Measurements from ENCODE around the gene THEMIS.

Gene THEMIS

DNA sequence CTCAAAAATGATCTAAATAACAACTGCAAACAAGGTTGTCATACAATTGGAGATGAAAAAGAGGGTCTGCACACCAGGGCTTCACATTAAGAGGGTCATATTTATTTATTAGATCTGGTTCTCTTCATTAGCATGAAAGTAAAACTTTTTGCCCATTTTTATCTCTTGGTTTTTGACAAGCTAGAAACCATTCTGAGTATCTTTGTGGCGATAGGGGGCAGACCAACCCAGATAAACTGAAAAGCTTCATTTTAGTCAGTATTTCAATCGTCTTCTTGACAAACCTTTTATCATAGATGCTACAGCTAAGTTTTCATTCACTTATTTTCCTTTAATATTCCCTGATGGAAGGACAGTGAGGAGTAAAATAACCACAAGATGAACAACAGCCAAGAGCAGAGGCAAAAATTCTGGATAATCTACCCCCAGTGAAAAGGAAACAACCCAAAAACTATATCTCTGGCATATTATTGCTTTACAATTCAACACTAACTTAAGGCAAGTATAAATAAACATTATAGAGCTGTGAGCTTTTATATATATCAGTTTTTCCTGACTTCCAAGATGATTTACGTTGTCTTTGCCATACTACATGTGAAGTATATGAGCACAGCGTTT lies 45.2 kb downstream of the THEMIS start:
- H3K27me3 ChIP-seq (ENCODE audit: control insufficient read depth, insufficient read depth, low read length): no peaks in the 10 kb centered on the region
- H3K4me3 ChIP-seq (ENCODE audit: low read depth, low read length): no peak overlapping the region
- no peaks in the 10 kb centered on the region for H3K9me3 ChIP-seq (ENCODE audit: control insufficient read depth, insufficient read depth, low read length)
- H3K4me1 ChIP-seq (ENCODE audit: control insufficient read depth, insufficient read depth, low read length): no peaks in the 10 kb centered on the region
- H3K9ac ChIP-seq (ENCODE audit: low read depth, low read length): no peak overlapping the region
- H3K36me3 ChIP-seq (ENCODE audit: control insufficient read depth, insufficient read depth, low read length): no peaks in the 10 kb centered on the region

GRCh38 chr6:127854009-127854408 lies 46.8 kb downstream of the THEMIS start:
- H3K4me1 ChIP-seq (ENCODE audit: control insufficient read depth, insufficient read depth, low read length): no peaks in the 10 kb centered on the region

DNA sequence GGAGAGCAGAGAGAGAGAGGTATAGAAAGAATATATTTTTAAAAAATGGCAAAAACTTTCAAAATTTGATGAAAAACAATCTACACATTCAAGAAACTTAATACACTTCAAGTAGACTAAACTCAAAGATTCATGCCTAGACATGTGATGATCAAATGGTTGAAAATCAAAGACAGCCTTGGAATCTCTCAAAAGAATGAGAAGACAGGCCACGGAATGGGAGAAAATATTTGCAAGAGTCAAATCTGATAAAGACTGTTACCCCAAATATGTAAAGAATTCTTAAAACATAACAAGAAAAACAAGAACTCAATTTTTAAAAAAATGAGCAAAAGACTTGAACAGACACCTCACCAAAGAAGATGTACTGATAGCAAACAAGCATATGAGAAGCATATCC lies 49.7 kb downstream of the THEMIS start:
- Histone ChIP-seq H3K4me3 (ENCODE audit: low read depth, low read length) (no peak overlapping the region), H3K9me3 (ENCODE audit: control insufficient read depth, insufficient read depth, low read length) (no peaks in the 10 kb centered on the region), H3K9ac (ENCODE audit: low read depth, low read length) (no peak overlapping the region), H3K4me1 (ENCODE audit: control insufficient read depth, insufficient read depth, low read length) (no peaks in the 10 kb centered on the region), H3K27me3 (ENCODE audit: control insufficient read depth, insufficient read depth, low read length) (no peaks in the 10 kb centered on the region), H3K36me3 (ENCODE audit: control insufficient read depth, insufficient read depth, low read length) (no peaks in the 10 kb centered on the region)

More at GRCh38 chr6:127854009-127854408, 46.8 kb downstream of the THEMIS start:
- Histone ChIP-seq H3K4me3 (ENCODE audit: low read depth, low read length) (no peak overlapping the region), H3K36me3 (ENCODE audit: control insufficient read depth, insufficient read depth, low read length) (no peaks in the 10 kb centered on the region), H3K9me3 (ENCODE audit: control insufficient read depth, insufficient read depth, low read length) (no peaks in the 10 kb centered on the region), H3K27me3 (ENCODE audit: control insufficient read depth, insufficient read depth, low read length) (no peaks in the 10 kb centered on the region), H3K9ac (ENCODE audit: low read depth, low read length) (no peak overlapping the region)

DNA sequence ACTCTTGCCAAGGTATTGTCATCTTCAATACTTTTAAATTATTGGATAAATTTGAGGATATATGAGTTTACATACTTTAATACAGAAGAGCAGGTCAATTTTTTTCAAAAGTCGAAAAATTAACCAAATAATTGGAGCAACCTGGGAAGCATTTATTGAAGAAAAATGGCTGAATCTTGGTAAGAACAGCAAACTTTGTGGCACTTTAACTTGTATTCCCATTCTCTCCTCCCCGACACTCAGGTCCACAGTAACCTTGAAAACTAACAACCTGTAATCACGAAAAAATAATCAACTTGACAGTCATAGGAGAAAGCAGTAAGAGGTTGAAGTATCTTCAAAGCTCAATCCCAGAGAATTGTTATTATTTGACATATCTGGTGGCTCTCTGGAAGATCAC lies 55.6 kb downstream of the THEMIS start:
- Histone ChIP-seq H3K9me3 (ENCODE audit: control insufficient read depth, insufficient read depth, low read length) (no peaks in the 10 kb centered on the region), H3K4me1 (ENCODE audit: control insufficient read depth, insufficient read depth, low read length) (no peaks in the 10 kb centered on the region), H3K9ac (ENCODE audit: low read depth, low read length) (no peak overlapping the region), H3K4me3 (ENCODE audit: low read depth, low read length) (no peak overlapping the region), H3K36me3 (ENCODE audit: control insufficient read depth, insufficient read depth, low read length) (no peaks in the 10 kb centered on the region), H3K27me3 (ENCODE audit: control insufficient read depth, insufficient read depth, low read length) (no peaks in the 10 kb centered on the region)

DNA sequence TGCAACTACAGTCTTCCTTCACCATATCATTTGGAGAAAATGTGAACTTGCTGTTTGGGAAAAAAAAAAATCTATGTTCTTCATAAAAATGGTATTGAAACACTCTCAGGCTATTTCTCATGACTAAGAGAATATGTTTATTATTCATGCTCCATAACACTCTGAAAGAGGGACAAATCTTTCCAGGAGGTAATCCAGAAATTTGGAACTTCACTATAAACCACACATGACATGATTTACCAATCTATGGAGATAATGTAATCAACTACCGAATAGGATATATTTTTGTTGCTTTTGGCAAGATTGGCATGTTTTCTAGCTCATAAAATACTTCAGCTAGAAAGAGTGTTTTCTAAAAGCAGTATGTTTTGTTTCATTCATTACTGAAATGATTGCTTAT lies 56.3 kb downstream of the THEMIS start:
- Histone ChIP-seq H3K4me3 (ENCODE audit: low read depth, low read length) (no peak overlapping the region), H3K9me3 (ENCODE audit: control insufficient read depth, insufficient read depth, low read length) (no peaks in the 10 kb centered on the region), H3K27me3 (ENCODE audit: control insufficient read depth, insufficient read depth, low read length) (no peaks in the 10 kb centered on the region), H3K36me3 (ENCODE audit: control insufficient read depth, insufficient read depth, low read length) (no peaks in the 10 kb centered on the region), H3K4me1 (ENCODE audit: control insufficient read depth, insufficient read depth, low read length) (no peaks in the 10 kb centered on the region), H3K9ac (ENCODE audit: low read depth, low read length) (no peak overlapping the region)

- no peaks in the 10 kb centered on the region for H3K27me3 ChIP-seq (ENCODE audit: control insufficient read depth, insufficient read depth, low read length)
- H3K4me3 ChIP-seq (ENCODE audit: low read depth, low read length): no peak overlapping the region
- H3K4me1 ChIP-seq (ENCODE audit: control insufficient read depth, insufficient read depth, low read length): no peaks in the 10 kb centered on the region
- H3K9ac ChIP-seq (ENCODE audit: low read depth, low read length): no peak overlapping the region
- H3K9me3 ChIP-seq (ENCODE audit: control insufficient read depth, insufficient read depth, low read length): no peaks in the 10 kb centered on the region
- no peaks in the 10 kb centered on the region for H3K36me3 ChIP-seq (ENCODE audit: control insufficient read depth, insufficient read depth, low read length)
These were observed 57.3 kb downstream of the THEMIS start for GRCh38 chr6:127843582-127843981.

DNA sequence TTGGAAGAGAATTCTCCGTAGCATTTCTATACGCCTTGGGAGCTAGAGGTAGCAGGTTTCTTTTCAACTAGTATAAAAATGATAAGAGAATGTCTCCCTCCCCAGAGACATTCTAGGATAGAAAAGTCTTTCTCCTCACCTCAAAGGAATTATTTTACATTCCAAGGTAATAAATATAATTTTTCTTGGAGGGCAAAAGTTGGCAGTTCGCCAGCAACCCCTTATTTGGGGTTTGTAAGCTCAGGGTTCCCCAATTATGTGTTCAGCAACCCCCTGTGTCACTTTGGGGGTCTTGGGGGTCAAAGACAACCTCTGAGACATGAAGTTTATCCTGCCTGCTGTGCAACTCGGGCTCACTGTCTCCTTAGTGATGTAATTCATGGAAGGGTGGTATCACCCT lies 58.3 kb downstream of the THEMIS start:
- no peaks in the 10 kb centered on the region for H3K36me3 ChIP-seq (ENCODE audit: control insufficient read depth, insufficient read depth, low read length)
- no peaks in the 10 kb centered on the region for H3K27me3 ChIP-seq (ENCODE audit: control insufficient read depth, insufficient read depth, low read length)
- H3K4me3 ChIP-seq (ENCODE audit: low read depth, low read length): no peak overlapping the region

DNA sequence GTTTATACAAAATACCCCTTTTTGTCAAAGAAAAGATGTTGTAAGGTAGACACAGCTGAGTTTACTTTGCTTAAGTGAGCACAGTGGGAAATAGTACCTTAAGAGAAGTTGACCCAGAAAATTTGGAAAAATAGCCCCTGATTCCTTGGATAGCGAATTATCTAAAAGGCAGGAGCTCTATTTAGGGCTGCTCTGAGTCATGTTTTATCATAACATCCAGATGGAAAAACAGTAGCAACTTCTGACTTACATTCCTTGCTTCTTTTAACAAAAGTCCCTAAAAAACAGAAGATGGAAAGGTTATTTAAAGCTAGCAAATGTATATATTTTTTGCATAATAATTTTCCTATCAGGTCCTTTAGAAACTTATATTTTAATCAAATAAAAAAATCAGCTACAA lies 59.0 kb downstream of the THEMIS start:
- Histone ChIP-seq H3K9ac (ENCODE audit: low read depth, low read length) (no peak overlapping the region), H3K27me3 (ENCODE audit: control insufficient read depth, insufficient read depth, low read length) (no peaks in the 10 kb centered on the region), H3K9me3 (ENCODE audit: control insufficient read depth, insufficient read depth, low read length) (no peaks in the 10 kb centered on the region), H3K4me1 (ENCODE audit: control insufficient read depth, insufficient read depth, low read length) (no peaks in the 10 kb centered on the region), H3K4me3 (ENCODE audit: low read depth, low read length) (no peak overlapping the region), H3K36me3 (ENCODE audit: control insufficient read depth, insufficient read depth, low read length) (no peaks in the 10 kb centered on the region)

More for the DNA sequence above, 58.3 kb downstream of the THEMIS start:
- H3K4me1 ChIP-seq (ENCODE audit: control insufficient read depth, insufficient read depth, low read length): no peaks in the 10 kb centered on the region
- H3K9me3 ChIP-seq (ENCODE audit: control insufficient read depth, insufficient read depth, low read length): no peaks in the 10 kb centered on the region
- no peak overlapping the region for H3K9ac ChIP-seq (ENCODE audit: low read depth, low read length)

GRCh38 chr6:127834136-127834535 lies 66.7 kb downstream of the THEMIS start:
- Histone ChIP-seq H3K36me3 (ENCODE audit: control insufficient read depth, insufficient read depth, low read length) (no peaks in the 10 kb centered on the region), H3K4me3 (ENCODE audit: low read depth, low read length) (no peak overlapping the region), H3K9ac (ENCODE audit: low read depth, low read length) (no peak overlapping the region), H3K4me1 (ENCODE audit: control insufficient read depth, insufficient read depth, low read length) (no peaks in the 10 kb centered on the region), H3K9me3 (ENCODE audit: control insufficient read depth, insufficient read depth, low read length) (no peaks in the 10 kb centered on the region), H3K27me3 (ENCODE audit: control insufficient read depth, insufficient read depth, low read length) (no peaks in the 10 kb centered on the region)

DNA sequence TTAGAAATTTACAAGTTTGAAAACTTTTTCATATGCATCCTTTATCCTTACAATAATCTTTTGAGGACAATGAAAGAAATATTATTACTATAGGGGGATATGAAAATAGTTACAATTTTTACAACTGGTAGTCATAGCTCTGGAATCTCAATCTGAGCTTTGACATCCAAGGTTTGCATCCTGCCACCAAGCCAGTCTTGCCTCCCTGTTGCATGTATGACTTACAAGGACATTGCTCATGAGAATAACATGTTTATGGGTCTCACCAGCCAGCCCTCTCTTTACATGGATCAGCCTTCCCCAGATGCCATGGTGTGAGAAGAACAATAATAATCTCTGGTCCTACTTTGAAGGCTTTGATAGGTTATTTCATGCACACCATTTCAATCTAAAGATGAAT lies 67.5 kb downstream of the THEMIS start:
- no peak overlapping the region for H3K9ac ChIP-seq (ENCODE audit: low read depth, low read length)
- no peaks in the 10 kb centered on the region for H3K36me3 ChIP-seq (ENCODE audit: control insufficient read depth, insufficient read depth, low read length)
- no peaks in the 10 kb centered on the region for H3K9me3 ChIP-seq (ENCODE audit: control insufficient read depth, insufficient read depth, low read length)
- H3K4me3 ChIP-seq (ENCODE audit: low read depth, low read length): no peak overlapping the region
- H3K4me1 ChIP-seq (ENCODE audit: control insufficient read depth, insufficient read depth, low read length): no peaks in the 10 kb centered on the region
- no peaks in the 10 kb centered on the region for H3K27me3 ChIP-seq (ENCODE audit: control insufficient read depth, insufficient read depth, low read length)

- no peaks in the 10 kb centered on the region for H3K36me3 ChIP-seq (ENCODE audit: control insufficient read depth, insufficient read depth, low read length)
- no peaks in the 10 kb centered on the region for H3K27me3 ChIP-seq (ENCODE audit: control insufficient read depth, insufficient read depth, low read length)
- H3K9me3 ChIP-seq (ENCODE audit: control insufficient read depth, insufficient read depth, low read length): no peaks in the 10 kb centered on the region
- H3K9ac ChIP-seq (ENCODE audit: low read depth, low read length): no peak overlapping the region
- H3K4me1 ChIP-seq (ENCODE audit: control insufficient read depth, insufficient read depth, low read length): no peaks in the 10 kb centered on the region
- H3K4me3 ChIP-seq (ENCODE audit: low read depth, low read length): no peak overlapping the region
These were observed 68.5 kb downstream of the THEMIS start for GRCh38 chr6:127832381-127832780.

DNA sequence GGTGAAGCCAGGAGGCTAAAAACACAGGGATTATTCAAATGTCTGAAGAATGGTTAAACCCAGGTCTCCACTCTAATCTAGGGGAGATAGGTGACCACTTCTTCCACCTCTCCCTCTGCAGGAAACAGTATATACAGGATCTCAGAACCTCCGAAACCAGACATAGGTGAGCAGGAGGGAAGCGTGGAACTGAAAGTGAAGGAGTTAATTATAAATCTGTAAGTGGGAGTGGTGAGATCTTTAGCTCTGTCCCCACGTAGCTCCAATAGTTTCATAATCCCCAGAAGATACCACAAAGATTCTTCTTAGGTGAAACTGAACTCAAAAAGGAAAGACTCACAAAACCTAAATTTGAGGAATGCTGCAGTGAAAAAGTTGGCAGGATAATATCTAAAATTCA lies 76.8 kb downstream of the THEMIS start:
- H3K9ac ChIP-seq (ENCODE audit: low read depth, low read length): no peak overlapping the region
- no peaks in the 10 kb centered on the region for H3K27me3 ChIP-seq (ENCODE audit: control insufficient read depth, insufficient read depth, low read length)
- H3K9me3 ChIP-seq (ENCODE audit: control insufficient read depth, insufficient read depth, low read length): no peaks in the 10 kb centered on the region
- H3K36me3 ChIP-seq (ENCODE audit: control insufficient read depth, insufficient read depth, low read length): no peaks in the 10 kb centered on the region
- no peaks in the 10 kb centered on the region for H3K4me1 ChIP-seq (ENCODE audit: control insufficient read depth, insufficient read depth, low read length)
- H3K4me3 ChIP-seq (ENCODE audit: low read depth, low read length): no peak overlapping the region
